ENCODE measurements around the gene TUT1.
"Not testable (repeated sequence)": the region's sequence is repeated elsewhere in the genome, so short reads cannot be mapped to it uniquely, and the experiment has no call there.

The TUT1 gene, protein sequence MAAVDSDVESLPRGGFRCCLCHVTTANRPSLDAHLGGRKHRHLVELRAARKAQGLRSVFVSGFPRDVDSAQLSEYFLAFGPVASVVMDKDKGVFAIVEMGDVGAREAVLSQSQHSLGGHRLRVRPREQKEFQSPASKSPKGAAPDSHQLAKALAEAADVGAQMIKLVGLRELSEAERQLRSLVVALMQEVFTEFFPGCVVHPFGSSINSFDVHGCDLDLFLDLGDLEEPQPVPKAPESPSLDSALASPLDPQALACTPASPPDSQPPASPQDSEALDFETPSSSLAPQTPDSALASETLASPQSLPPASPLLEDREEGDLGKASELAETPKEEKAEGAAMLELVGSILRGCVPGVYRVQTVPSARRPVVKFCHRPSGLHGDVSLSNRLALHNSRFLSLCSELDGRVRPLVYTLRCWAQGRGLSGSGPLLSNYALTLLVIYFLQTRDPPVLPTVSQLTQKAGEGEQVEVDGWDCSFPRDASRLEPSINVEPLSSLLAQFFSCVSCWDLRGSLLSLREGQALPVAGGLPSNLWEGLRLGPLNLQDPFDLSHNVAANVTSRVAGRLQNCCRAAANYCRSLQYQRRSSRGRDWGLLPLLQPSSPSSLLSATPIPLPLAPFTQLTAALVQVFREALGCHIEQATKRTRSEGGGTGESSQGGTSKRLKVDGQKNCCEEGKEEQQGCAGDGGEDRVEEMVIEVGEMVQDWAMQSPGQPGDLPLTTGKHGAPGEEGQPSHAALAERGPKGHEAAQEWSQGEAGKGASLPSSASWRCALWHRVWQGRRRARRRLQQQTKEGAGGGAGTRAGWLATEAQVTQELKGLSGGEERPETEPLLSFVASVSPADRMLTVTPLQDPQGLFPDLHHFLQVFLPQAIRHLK

DNA sequence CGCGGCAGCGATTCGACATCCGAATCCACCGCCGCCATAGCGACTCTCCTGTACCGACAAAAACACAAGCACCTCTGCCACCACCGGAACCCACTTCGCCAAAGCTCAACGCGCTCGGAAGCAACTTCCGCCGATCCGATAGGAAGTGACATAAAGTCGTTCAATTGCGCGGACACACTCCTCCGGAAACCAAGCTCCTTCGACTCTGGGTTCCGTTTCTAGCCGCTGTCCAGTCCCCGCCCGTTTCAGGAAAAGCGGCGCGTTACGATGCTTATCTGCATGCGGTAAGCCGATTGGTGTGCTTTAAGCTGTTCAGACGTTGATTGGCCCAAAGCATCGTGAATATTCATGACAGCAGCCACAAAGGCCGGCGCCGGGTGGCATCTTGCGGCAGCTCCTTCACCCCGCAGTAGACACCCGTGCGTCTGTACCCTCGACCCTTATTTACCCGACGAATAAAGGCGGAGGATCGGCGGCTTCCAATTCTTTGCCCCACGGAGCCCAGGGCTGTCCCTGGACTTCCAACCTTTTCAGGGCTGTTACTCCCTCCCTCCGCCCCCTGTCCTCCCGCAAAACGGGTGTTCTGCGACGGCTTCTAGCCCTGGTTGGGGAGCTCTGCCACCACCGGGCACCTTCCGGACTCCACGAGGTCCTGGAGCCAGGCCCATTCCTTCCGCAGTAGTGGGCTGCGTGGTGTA, at the start of gene TUT1:
Gene TUT1, minus strand, starts transcription at position 76 of the 698 bp plus-strand sequence. Its CDS starts 38 bp downstream, at position 38.
- peak; percentile 77 for DNase-seq

DNA sequence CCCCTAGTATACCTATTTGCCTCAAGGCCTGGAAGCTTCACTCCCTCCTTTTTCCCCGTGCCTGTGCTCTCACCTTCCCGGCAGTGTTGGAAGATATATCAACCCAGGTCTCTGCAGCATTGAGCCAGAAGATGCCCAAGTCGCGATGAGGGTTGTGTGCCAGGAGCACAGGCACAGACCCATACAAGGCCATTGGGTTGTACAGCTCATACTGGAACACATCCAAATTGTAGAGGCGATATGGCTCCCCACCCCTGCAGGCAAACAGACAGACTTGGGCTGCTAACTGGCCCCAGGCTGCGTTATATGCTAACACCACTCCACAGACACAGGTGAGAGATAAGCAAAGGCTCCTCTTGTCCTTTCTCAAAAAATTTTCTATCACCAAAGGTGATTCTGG, 41.2 kb upstream of the TUT1 start:
- no peak for DNase-seq

DNA sequence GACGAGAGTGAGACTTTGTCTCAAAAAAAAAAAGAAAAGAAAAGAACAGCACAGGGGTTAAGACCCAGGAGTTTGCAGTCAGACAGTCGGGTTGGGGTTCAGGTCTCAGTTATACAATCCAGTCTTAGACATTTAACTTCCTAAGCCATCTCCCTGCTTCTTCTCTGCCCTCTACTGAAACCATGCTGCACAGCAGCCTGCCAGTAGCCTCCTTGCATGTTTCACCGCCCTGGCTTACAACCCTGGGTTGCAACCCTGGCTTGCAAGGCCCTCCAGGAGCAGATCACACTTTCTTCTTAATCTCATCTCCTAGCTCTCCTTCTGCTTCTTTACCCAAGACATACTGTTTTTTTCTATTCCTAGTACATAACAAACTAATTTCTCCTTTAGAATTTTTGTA, 36.4 kb upstream of the TUT1 start:
- DNase-seq, result no peak

DNA sequence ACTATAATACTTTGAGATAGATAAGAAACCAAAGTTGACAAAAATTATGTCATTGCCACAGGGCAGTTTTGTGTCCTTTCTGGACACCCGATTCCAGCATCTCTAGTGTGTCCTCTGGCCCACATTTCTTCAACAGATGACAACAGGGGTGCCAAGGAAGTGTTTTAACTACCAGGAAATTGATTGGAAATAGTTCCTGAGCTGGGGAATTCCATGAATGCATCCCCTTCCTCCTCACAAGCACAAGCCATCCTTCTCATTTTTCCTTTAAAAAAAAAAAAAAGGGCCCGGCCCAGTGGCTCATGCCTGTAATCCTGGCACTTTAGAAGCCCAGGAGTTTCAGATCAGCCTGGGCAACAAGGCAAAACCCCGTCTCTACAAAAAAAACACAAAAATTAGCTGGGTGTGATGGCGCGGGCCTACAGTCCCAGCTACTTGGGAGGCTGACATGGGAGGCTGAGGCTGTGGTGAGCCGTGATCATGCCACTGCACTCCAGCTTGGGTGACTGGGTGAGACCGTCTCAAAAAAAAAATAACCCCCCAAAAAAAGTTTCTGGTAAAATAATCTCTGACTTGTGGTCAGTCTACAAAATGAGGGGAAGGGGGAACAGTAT, 31.3 kb upstream of the TUT1 start:
- no peak for DNase-seq

DNA sequence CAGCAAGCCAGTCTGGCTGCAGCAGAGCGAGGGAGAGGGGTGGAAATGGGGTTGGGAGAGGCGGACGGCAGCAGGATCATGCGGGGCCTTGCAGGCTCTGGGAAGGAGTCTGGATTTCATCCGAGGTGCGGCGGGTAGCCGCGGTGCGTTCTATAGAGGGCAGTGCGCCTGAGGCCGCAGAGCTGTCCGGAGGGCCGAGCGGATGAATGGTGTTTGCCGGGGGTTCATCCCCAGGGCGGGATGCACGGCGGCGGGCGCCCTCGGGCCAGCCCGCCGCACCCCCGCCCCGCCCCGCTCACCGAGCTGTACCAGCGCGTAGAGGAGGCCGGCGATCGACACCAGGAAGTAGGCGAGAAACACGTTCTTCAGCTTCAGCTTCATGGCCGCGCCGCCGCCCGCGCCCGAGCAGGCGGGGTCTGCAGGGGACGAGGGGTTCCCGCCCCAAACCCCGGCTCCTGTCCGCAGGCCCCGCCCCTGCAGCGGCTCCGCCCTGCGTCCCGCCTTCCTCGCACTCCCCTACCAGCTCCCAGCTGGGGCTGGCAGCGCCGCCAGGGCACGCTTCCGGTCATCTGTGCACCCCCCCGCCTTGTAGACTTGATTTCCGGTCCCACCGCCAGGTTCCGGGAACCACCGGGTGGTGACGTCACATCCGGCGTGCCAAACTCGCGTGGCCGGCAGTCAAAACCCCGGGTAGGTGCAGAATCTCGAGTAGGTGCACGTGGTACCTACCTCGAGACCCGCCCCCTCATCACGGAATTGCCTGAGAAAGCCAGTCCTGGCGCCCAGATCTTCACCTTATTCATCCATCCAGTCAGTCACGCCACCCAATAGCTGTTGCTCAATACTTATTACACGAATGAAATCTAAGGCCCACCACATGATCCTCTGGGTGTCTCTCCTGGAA, 30.5 kb upstream of the TUT1 start, which contains the start of gene B3GAT3:
Gene B3GAT3, minus strand, starts transcription at position 420 of the 904 bp plus-strand sequence. Its CDS starts 39 bp downstream, at position 381.
- peak; percentile 98 for DNase-seq

DNA sequence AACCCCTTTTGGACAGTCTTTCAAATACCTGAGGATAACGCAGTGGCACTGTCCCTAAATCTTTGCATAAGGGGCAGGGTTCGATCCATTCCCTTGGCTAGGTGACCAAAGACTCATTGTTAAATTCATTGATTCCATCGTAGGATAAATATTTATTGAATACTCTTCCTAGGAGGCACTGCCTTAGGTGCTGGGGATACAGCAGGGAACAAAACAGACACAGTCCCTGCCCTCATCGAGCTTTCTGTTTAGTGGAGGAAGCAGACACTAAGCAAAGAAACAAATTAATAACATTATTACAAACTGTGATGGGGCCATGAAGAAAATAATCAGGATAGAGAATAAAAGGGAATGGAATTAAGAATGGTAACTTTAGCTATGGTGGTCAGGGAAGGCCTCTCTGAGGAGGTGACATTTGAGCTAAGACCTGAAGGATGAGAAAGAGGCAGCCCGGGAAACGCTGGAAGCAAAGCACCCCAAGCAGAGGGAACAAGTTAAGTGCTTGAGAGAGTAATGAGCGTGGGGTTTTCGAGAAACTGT, 29.8 kb upstream of the TUT1 start:
- DNase-seq, result no peak

DNA sequence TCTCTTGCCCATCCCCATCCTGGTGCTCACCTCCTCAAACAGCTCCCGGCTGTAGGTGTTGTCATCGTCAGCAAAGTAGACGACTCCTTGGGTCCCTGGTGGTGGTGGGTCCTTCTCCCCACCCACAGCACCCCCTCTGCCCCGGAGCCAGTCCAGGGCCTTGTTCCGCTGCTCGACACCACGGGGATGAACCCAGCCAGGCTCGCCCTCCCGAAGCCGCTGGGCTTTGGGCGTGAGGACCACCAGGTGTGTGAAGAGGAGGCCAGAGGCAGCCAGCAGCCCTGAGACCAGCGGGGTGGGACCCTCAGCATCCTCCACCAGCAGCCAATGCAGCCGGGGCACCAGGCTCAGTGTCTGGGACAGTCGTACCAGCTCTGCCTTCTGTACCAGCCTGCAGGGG, 25.6 kb upstream of the TUT1 start:
- not testable (repeated sequence) for DNase-seq

DNA sequence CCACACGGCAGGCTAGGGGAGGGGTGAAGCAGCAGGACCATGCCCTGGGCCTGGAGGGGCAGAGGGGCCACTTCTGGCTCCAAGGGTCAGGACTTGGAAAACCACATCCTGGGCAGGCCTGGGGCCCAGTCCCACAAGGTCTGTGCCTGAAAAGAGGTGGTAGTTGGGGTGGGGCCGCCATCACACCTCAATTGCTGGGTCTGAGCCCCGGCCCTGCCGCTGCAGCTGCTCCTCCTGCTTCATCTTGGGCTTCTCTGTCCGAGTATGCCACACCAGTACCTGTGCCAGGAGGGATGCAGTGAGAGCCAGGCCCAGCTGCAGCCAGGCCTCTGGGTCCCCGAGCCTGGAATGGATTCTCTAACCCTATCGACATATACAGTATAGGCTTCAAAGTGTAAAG, 24.2 kb upstream of the TUT1 start:
- no peak for DNase-seq

DNA sequence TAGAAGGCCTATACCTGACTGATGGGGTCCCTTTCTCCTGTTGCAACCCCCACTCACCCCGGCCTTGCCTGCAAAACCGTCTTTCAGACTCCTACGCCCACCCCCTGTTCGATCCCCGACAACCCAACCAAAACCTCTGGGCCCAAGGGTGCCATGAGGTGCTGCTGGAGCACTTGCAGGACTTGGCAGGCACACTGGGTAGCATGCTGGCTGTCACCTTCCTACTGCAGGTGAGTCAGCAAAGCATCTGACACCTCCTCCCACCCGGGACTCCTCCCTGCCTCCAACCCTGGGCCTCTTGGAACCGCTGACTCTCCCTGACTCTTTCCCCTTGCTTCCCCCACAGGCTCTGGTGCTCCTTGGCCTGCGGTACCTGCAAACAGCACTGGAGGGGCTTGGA, 23.0 kb upstream of the TUT1 start:
- no peak for DNase-seq

DNA sequence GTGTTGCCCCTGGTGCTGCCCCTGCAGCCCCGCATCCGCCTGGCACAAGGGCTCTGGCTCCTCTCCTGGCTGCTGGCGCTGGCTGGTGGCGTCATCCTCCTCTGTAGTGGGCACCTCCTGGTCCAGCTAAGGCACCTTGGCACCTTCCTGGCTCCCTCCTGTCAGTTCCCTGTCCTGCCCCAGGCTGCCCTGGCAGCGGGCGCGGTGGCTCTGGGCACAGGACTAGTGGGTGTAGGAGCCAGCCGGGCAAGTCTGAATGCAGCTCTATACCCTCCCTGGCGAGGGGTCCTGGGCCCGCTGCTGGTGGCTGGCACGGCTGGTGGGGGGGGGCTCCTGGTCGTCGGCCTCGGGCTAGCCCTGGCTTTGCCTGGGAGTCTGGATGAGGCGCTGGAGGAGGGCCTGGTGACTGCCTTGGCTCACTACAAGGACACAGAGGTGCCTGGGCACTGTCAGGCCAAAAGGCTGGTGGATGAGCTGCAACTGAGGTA, 22.0 kb upstream of the TUT1 start:
- no peak for DNase-seq

DNA sequence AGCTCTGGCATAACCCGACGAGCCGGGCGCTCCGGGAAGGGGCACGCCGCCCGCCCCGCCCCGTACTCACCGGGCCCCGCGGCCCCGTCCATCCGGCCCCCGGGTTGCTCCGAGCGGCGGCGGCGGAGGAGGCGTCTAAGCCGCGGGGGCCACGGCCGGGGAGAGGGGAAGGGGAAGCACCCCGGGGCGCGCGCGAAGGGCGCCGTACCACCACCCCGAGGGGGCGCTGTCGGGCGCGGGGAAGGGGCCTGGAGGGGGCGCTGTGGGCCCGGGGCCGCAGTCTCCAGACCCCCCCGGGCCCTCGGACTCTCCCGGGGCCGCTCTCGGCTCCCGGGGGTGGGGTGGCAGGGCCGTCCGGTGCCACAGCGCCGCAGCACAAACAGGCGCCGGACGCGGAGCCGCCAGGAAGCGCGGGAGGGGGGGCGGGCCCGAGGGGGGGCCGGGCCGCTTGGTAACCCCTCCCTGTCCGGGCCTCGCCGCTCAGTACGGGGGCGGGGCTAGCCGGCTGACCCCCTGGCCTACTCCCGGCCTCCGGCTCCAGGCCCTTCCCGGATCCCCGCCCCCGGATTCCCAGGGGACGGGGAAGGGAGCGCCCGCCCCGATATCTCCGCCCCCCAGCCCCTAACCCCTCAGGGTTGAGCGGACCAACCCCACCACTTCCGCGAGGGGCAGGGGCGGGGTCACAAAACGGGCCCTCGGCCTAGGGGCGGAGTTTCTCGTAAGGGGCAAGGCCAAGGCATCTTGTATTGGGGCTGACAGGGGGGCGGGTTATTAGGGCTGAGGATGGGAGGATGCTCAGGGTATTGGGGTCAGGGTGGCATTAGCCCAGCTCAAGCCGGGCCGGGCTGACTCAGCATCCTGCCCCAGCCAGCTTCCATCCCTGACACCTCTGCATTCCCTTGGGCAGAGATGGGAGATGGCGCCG, 21.3 kb upstream of the TUT1 start, which contains the start of the genes EML3 and ROM1:
Gene EML3, minus strand, starts transcription at position 410 of the 925 bp plus-strand sequence. Its CDS starts 318 bp downstream, at position 92.
Gene ROM1, plus strand, starts transcription at position 892 of the 925 bp plus-strand sequence. Its CDS starts 25 bp downstream, at position 917.
- peak; percentile 93 for DNase-seq

DNA sequence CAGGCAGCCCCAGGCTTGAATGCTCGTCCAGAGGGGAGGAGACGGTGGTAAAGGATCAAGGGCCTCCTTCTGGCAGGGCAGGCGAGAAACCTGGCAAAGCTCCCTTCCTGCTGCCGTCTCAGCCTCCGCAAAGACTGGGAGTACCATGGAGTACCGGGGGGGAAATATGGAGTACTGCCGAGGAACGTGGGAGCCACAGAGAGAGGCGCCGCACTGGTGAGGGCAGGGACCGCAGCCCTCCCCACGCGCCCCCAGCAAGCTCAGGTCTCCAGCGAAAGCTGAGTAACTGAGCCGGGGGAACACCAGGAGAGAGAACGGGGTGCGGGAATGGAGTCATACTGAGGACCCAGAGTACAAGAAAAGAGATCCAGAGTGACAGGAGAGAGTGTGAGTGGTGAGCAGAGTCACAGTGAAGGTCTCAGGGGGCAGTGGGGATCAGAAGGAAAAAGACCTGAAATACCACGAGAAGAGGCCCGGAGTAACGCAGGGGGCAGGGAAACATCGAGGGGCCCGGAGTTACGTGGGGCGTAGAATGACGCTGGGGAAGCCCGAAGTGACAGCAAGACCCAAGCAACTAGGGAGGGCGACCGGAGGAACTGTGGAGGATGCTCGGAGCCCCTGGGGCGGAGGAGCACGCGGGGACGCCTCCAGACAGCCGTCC, 20.5 kb upstream of the TUT1 start:
- DNase-seq, result no peak

DNA sequence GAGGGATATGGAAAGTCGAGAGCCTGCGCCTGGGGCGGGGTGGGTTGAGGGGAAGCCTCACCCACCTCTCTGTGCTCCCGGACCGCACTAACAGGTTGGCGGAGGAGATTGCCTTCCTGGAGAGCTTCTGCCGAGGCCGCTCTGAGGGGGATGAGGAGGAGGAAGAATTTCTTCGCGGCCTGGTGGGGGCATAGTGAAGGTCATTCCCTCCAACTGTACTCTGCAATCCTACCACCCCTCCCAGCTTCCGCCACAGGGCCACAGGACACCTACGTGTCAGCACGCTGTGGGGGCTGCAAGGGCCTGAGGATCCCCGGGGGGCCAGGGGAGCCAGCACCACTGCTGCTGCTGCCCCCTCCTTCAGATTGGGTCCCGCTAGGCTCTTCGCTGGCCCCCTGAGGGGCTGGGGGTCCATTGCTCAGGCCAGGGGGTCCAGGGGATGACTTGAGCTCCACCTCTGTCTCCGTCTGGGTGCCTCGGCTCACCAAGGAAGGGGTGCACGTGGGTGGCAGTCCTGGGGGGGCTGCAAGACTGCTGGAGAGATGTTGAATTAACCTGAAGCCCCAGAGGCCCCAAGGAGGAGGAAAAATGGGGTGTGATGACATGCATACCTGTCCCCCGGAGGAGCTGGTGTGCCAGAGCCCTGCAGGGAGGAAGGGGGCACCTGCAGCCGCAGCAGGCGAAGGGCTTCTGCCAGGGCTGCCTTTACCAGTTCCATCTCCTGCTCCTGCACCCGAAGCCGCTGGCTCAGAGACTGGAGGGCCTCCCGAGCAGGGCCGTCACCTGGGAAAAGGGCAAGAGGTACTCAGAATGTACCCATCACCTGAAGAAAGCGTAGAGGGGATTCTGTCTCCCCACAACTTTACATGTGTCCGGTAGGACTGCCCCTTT, 19.7 kb upstream of the TUT1 start:
- no peak for DNase-seq

DNA sequence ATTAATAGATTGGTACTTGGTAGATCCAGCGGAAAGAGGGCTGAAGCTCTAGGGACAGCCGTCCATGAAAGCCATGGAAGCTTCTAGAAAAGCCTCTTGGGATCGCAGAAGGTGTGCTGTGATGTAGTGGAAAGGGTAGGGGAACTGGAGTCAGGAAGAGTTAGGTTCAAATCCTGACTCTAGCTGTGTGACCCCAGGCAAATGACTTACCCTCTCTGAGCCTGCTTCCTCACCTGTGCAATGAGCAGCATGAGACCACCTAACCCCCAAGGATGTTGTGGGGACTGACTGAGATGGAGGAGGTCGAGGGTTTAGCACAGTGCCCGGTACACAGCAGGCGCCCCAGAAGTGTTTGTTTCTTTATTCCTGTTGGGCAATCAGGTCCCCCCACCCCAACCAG, 19.1 kb upstream of the TUT1 start:
- DNase-seq, result no peak

DNA sequence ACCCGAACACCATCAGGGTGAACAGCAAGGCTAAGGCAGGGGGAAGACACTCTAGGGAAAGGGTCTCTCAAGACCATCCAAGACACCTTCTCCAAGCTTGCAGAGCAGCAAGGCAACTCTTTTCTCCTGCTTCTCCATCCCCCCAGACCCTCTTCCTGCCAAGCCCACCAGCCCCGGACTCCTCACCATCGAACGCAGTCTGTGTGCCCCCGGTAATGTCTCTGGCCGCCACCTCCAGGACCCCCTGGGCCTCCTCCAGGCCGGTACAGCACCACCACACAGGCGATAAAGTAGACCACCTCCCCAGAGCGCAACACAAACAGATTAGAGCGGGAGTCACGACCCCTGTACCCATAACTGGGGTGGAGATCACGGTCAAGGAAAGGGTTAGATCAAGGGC, 17.5 kb upstream of the TUT1 start:
- no peak for DNase-seq

DNA sequence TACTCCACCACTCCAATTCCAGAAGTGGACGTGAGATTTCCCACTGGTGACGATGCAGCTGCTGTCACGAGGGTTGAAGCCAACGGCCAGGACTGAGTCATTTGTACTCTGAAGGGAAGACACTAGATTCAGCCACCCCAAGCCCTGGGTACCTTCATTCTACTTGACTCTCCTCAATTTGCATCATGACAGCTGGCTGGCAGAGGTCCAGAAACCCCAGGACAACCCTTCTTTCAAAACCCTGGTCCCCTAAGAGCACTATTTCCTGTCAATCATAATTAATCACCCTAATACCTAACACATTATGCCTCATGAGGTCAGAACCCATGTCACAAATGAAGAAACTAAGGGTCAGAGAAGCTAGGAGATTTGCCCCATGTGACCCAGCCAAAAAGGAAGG, 16.4 kb upstream of the TUT1 start:
- DNase-seq, result no peak

DNA sequence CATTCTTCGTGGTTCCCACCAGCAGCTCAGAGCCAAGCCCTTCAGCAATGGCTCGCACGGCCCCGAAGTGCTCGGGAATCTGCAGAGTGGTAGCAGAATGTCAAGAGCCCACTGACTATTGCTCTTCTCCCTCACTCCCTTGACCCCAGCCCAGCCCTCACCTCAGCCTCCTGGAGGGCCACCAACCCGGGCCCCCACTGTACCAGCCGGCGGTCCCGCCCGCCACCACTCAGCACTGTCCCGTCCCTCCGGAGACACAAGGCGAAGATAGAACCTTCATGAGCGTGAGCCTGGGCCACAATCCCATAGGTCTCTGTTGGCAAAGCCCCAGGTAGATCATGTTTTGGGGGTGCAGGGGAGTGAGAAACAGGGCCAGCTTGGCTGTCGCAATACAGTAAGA, 14.6 kb upstream of the TUT1 start:
- DNase-seq, result no peak

DNA sequence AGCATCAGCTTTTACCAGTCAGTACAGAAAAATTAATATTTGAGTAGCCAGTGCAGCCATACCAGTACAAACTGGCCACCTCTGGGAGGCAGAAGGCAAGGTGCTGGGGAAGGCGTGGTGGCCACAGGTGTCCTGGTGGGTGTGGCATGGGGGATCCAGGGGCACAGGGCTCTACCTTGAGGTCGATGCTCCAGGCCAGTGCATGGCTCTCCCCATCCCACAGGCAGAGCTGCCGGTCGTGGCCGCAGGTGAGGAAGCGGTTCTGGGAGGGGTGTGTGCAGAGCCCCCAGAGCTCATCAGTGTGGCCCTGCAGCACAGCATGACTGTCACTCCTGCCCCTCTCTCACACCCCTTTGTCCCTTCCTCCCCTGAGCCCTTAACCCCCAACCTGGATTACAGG, 14.1 kb upstream of the TUT1 start:
- no peak for DNase-seq

Data from 8988T (cell line).